Thoracic aorta (tissue), 2 donors: Measurements from ENCODE around the gene POU2AF1. TPM values are rescaled to one million over a fixed set of nuclear protein-coding genes. Genes with fewer than 3 reads are reported as not detected.

Source experiments
- ATAC-seq: fragments of 150-250 bp; one replicate; pipeline ENCODE4 v1.8.0; 2017; ENCODE audit warnings: low read depth; ENCODE audit not compliant: insufficient number of reproducible peaks, low FRiP score
- DNase-seq: peaks from one replicate; pipeline ENCODE4 v3.0.0-alpha.2; 2020; ENCODE audit warnings: low spot score
- H3K27ac ChIP-seq, 2 donors: fragments of 200-600 bp; sonication (generic); 1 replicate in 1 of 2; 2 replicates in 1 of 2; pipeline ENCODE4 v1.5.1; 2016; ENCODE audit warnings: mild to moderate bottlenecking in 2 of 2, moderate library complexity in 2 of 2
- H3K27me3 ChIP-seq: fragments of 200-600 bp; sonication (generic); replicated peaks from 2 replicates; pipeline ENCODE4 v1.6.0; 2016; ENCODE audit warnings: mild to moderate bottlenecking; ENCODE audit not compliant: insufficient read depth
- H3K36me3 ChIP-seq: fragments of 200-600 bp; sonication (generic); one replicate; pipeline ENCODE4 v1.5.1; 2016
- H3K4me1 ChIP-seq, 2 donors: fragments of 200-600 bp; sonication (generic); 1 replicate in 1 of 2; 2 replicates in 1 of 2; pipeline versions ENCODE4 v1.5.1 to v1.6.0; 2016; ENCODE audit warnings: low read depth in 2 of 2, mild to moderate bottlenecking in 1 of 2; ENCODE audit not compliant: control insufficient read depth in 1 of 2
- H3K4me3 ChIP-seq: fragments of 200-600 bp; sonication (generic); 2 replicates; pipeline ENCODE4 v1.5.1; 2016; ENCODE audit warnings: mild to moderate bottlenecking
- H3K9me3 ChIP-seq: fragments of 200-600 bp; sonication (generic); 2 replicates; pipeline ENCODE4 v1.5.1; 2016
- CTCF ChIP-seq: fragments of 200-600 bp; sonication (generic); IDR thresholded peaks from one replicate; pipeline ENCODE4 v1.5.1; 2019; ENCODE audit warnings: antibody characterized with exemption
- total RNA-seq, 2 donors: library from RNA; depleted of rRNA; stranded (reverse); fragments of >200 nt; gene quantifications; one replicate each; pipeline versions ENCODE4 v1.1.0 to v1.2.3, GENCODE V29; 2016

POU2AF1 gene
- total RNA-seq, 2 donors from 2014 or later, result not detected

- Histone ChIP-seq H3K4me3 (no peak overlapping the region), H3K36me3 (no peaks in the 10 kb centered on the region), H3K27me3 (no peaks in the 10 kb centered on the region), H3K4me1 (no peaks in the 10 kb centered on the region), H3K27ac (no peak overlapping the region), H3K9me3 (no peaks in the 10 kb centered on the region)
- no peak for DNase-seq
- ATAC-seq, result no peak
- no peak for TF ChIP-seq CTCF
Observed at GRCh38 chr11:111370902-111371578, 8.0 kb downstream of the POU2AF1 start.

DNA sequence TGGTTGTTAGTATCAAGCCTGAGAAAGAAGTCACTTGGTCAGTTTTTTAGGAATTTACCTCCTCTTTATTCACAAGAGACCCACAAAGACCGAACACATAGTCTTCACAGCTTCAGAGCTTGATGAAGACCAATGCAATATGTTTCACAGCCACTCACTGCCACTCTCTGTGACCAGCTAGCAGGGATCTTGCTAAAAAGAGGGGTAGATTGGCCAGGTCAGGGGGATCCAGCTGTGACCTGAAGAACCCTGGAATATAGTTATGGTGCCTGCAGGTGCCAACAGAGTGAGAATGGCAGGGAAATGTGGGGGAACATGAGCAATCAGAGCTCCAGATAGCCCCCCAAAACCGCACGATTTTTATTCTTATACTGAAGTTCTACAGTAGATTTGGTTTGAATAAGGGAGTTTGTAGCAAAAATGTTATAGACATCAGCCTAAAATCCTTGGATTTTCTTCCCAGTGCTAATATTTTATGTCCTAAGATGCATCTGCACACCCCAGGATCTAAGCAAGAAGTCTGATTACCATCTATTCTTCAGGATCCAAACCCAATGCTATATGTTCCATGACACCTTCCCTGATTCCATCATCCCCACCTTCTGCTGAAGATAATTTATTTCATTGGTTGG is 8.7 kb downstream of the POU2AF1 start:
- DNase-seq (no peak), ATAC-seq (no peak)
- no peaks in the 10 kb centered on the region for H3K9me3 ChIP-seq
- no peak overlapping the region for H3K27ac ChIP-seq
- no peak overlapping the region for H3K4me3 ChIP-seq
- H3K27me3 ChIP-seq, result no peaks in the 10 kb centered on the region
- no peak for TF ChIP-seq CTCF
- no peaks in the 10 kb centered on the region for H3K4me1 ChIP-seq
- no peaks in the 10 kb centered on the region for H3K36me3 ChIP-seq

GRCh38 chr11:111368285-111368560 is 10.9 kb downstream of the POU2AF1 start:
- Histone ChIP-seq H3K4me3 (no peak overlapping the region), H3K27ac (no peak overlapping the region), H3K9me3 (no peaks in the 10 kb centered on the region), H3K36me3 (no peaks in the 10 kb centered on the region), H3K27me3 (no peaks in the 10 kb centered on the region), H3K4me1 (no peaks in the 10 kb centered on the region)
- DNase-seq (no peak), ATAC-seq (no peak)
- no peak for TF ChIP-seq CTCF

GRCh38 chr11:111367411-111368284 is 11.4 kb downstream of the POU2AF1 start:
- no peaks in the 10 kb centered on the region for H3K4me1 ChIP-seq
- no peaks in the 10 kb centered on the region for H3K36me3 ChIP-seq
- H3K4me3 ChIP-seq, result no peak overlapping the region
- no peak for DNase-seq
- ATAC-seq, result no peak
- H3K27ac ChIP-seq, result no peak overlapping the region
- no peak for TF ChIP-seq CTCF
- no peaks in the 10 kb centered on the region for H3K9me3 ChIP-seq
- H3K27me3 ChIP-seq, result no peaks in the 10 kb centered on the region
